MM.1S (cell line): ENCODE data around the gene TMEM238.

Source experiments
- CTCF ChIP-seq: fragments of 300-600 bp; sonication (generic); IDR thresholded peaks from 2 replicates; pipeline ENCODE4 v1.5.1; 2016; ENCODE audit warnings: antibody characterized with exemption, low read length, mixed read lengths
- EZH2 ChIP-seq: fragments of 300-600 bp; sonication (generic); optimal IDR thresholded peaks from 2 replicates; pipeline ENCODE3; 2017; ENCODE audit warnings: low read depth, mild to moderate bottlenecking, antibody characterized with exemption, low read length, mixed read lengths
- EZH2phosphoT487 ChIP-seq: fragments of 300-600 bp; sonication (generic); IDR thresholded peaks from 2 replicates; pipeline ENCODE4 v1.6.1; 2018; ENCODE audit warnings: antibody characterized with exemption, low read length

DNA sequence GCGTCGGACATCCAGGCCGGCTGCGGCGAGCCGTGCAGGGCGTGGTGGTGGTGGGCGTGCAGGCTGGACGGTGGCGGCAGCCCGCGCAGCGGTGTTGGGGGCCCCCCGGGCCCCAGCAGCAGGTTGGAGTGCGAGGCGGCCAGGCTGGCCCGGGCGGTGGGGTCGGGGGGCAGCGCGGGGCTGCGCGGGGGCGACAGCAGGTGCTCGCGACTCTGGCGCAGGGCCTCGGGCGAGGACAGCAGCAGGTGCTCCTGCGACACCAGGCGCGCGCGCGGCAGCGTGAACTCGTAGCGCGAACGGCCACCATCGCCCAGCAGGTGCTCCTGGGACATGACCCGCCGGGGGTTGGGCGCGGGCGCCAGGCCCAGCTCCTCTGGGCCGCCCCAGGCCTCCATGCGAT is 49.2 kb upstream of the TMEM238 start:
- TF ChIP-seq CTCF (no peak), EZH2phosphoT487 (no peak), EZH2 (no peak)
